Measurements from ENCODE around the gene BCAS1.

GRCh38 chr20:53905019-53905819, 165.2 kb downstream of the BCAS1 start:
- no peak for TF ChIP-seq RAD21 (IDR thresholded peaks at IDR 0.05; ENCODE audit: low read depth)
- TF ChIP-seq CEBPB (IDR thresholded peaks at IDR 0.05; ENCODE audit: low read depth): no peak
- TF ChIP-seq ZFX (IDR thresholded peaks at IDR 0.05): no peak
- no peak for TF ChIP-seq CTCF (IDR thresholded peaks at IDR 0.05 in 2 of 3, conservative IDR thresholded peaks at IDR 0.05 in 1 of 3; ENCODE audit: borderline replicate concordance in 1 of 3, insufficient read depth in 1 of 3, low read depth in 2 of 3, low read length in 2 of 3)
- no peak for TF ChIP-seq ZNF274 (IDR thresholded peaks at IDR 0.05; ENCODE audit: low read depth, low read length)
- TF ChIP-seq POLR2A (IDR thresholded peaks at IDR 0.05; ENCODE audit: borderline replicate concordance, extremely low read depth, insufficient read depth, insufficient read length): no peak
- TF ChIP-seq YY1 (IDR thresholded peaks at IDR 0.05; ENCODE audit: extremely low read depth, insufficient replicate concordance, low read depth, low read length): no peak
- no peak for TF ChIP-seq TCF7L2 (IDR thresholded peaks at IDR 0.05; ENCODE audit: borderline replicate concordance, extremely low read depth, insufficient read depth, insufficient read length)
- TF ChIP-seq POLR2AphosphoS5 (IDR thresholded peaks at IDR 0.05; ENCODE audit: low read depth, low read length): no peak
- no peak for TF ChIP-seq EZH2phosphoT487 (IDR thresholded peaks at IDR 0.05; ENCODE audit: borderline replicate concordance)
- TF ChIP-seq ATF3 (IDR thresholded peaks at IDR 0.05): no peak
- TF ChIP-seq ELF1 (IDR thresholded peaks at IDR 0.05; ENCODE audit: borderline replicate concordance, low read depth): no peak
